DOHH2 (cell line): ENCODE measurements around the gene PHC1.

Experiments used
- CTCF ChIP-seq: fragments of 200-600 bp; sonication (generic); IDR thresholded peaks from one replicate; pipeline ENCODE4 v1.5.1; 2014; ENCODE audit warnings: antibody characterized with exemption, mild to moderate bottlenecking, low read depth, low read length; ENCODE audit not compliant: poor library complexity, severe bottlenecking
- EZH2phosphoT487 ChIP-seq: fragments of 200-600 bp; sonication (generic); IDR thresholded peaks from 2 replicates; pipeline ENCODE4 v1.6.1; 2017; ENCODE audit warnings: borderline replicate concordance, mild to moderate bottlenecking, antibody characterized with exemption, low read length, moderate library complexity, mixed read lengths

DNA sequence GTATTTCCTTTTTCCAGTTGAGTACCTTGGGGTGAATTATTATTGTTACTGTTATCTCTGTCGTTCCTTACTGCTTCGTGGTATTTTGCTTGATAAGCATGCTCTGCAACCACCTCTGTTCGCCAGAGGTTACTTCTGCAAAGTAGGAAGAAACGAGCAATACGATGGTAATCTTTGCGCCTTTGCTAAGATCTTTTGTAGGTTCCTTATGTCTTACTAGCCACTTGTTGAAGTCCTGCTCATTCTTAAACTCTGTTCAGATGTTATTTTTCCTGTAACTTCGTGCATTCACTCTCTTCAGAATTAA lies 35.9 kb downstream of the PHC1 start:
- TF ChIP-seq CTCF (no peak), EZH2phosphoT487 (no peak)
